ENCODE measurements around the gene JMJD1C.
"Not testable (repeated sequence)": the region's sequence is repeated elsewhere in the genome, so short reads cannot be mapped to it uniquely, and the experiment has no call there.

JMJD1C gene

GRCh38 chr10:63352976-63353375, 112.8 kb downstream of the JMJD1C start:
- no peak for DNase-seq

GRCh38 chr10:63348245-63348850, 117.4 kb downstream of the JMJD1C start:
- no peak for DNase-seq

GRCh38 chr10:63346015-63346441, 119.7 kb downstream of the JMJD1C start:
- DNase-seq = no peak

- DNase-seq = no peak
Observed at GRCh38 chr10:63344269-63344668, 121.5 kb downstream of the JMJD1C start.

GRCh38 chr10:63343476-63343875, 122.3 kb downstream of the JMJD1C start:
- no peak for DNase-seq

GRCh38 chr10:63339640-63340039, 126.1 kb downstream of the JMJD1C start:
- not testable (repeated sequence) for DNase-seq

GRCh38 chr10:63337455-63338251, 128.1 kb downstream of the JMJD1C start:
- DNase-seq = no peak

GRCh38 chr10:63331586-63331985, 134.2 kb downstream of the JMJD1C start:
- DNase-seq = no peak

GRCh38 chr10:63324495-63324854, 141.3 kb downstream of the JMJD1C start:
- DNase-seq = no peak

- no peak for DNase-seq
Observed at GRCh38 chr10:63323701-63324494, 141.9 kb downstream of the JMJD1C start.

- DNase-seq = no peak
Observed at GRCh38 chr10:63320683-63321082, 145.1 kb downstream of the JMJD1C start.

- DNase-seq = no peak
Observed at GRCh38 chr10:63319231-63319630, 146.5 kb downstream of the JMJD1C start.

GRCh38 chr10:63318491-63318890, 147.3 kb downstream of the JMJD1C start:
- DNase-seq = no peak

GRCh38 chr10:63314020-63314419, 151.8 kb downstream of the JMJD1C start:
- no peak for DNase-seq

GRCh38 chr10:63313066-63313717, 152.6 kb downstream of the JMJD1C start:
- DNase-seq = no peak

- no peak for DNase-seq
Observed at GRCh38 chr10:63308628-63309027, 157.1 kb downstream of the JMJD1C start.

- no peak for DNase-seq
Observed at GRCh38 chr10:63304146-63304545, 161.6 kb downstream of the JMJD1C start.

- no peak for DNase-seq
Observed at GRCh38 chr10:63300801-63301200, 165.0 kb downstream of the JMJD1C start.

GRCh38 chr10:63297941-63298340, 167.8 kb downstream of the JMJD1C start:
- DNase-seq = no peak

- no peak for DNase-seq
Observed at GRCh38 chr10:63294781-63295180, 171.0 kb downstream of the JMJD1C start.

- DNase-seq = not testable (repeated sequence)
Observed at GRCh38 chr10:63292847-63293246, 172.9 kb downstream of the JMJD1C start.

- DNase-seq = no peak
Observed at GRCh38 chr10:63288170-63288569, 177.6 kb downstream of the JMJD1C start.

GRCh38 chr10:63286754-63287264, 179.0 kb downstream of the JMJD1C start:
- DNase-seq = no peak
